K562 (cell line): ENCODE measurements around the gene STPG4. TPM values are rescaled to one million over a fixed set of nuclear protein-coding genes. Genes with fewer than 3 reads are reported as not detected.

Source experiments
- ATAC-seq: fragments of 200-7000 bp; cut with Tn5 transposase; 3 replicates; pipeline ENCODE4 v1.9.1; 2020; ENCODE audit warnings: moderate library complexity
- BruUV-seq: library from RNA; stranded (reverse); fragments of 400-500 nt; replicated peaks from 2 replicates; lab custom pipeline; 2021; lab: Mats Ljungman, UMichigan
- CTCF ChIA-PET: fragments of 300-600 bp; formaldehyde crosslinking; extraction: SDS; loops from one replicate; lab custom pipeline; 2021; ENCODE audit warnings: low intra/inter-chr PET ratio; lab: Yijun Ruan, JAX
- POLR2A ChIA-PET: fragments of 300-600, 350-650 bp; sonication (Branson Sonifier 250); formaldehyde crosslinking; extraction: SDS; loops from one replicate; lab custom pipeline; 2021; ENCODE audit warnings: antibody characterized with exemption, inconsistent platforms; lab: Yijun Ruan, JAX
- DNase-seq, 4 experiments: peaks; one replicate each; pipeline versions ENCODE4 v3.0.0 to v3.0.0-alpha.2; 2011 to 2018; ENCODE audit warnings: low spot score in 3 of 4, mixed read lengths in 3 of 4; ENCODE audit errors: extremely low read depth in 1 of 4
- FAIRE-seq: peaks from 2 replicates; lab custom pipeline; 2011; peaks lifted over from hg19 to GRCh38; lab: Jason Lieb, UNC
- H2AFZ ChIP-seq: 2 replicates; pipeline ENCODE4 v1.6.0; 2011; ENCODE audit warnings: low read depth, low read length, control low read depth, inconsistent platforms
- H3K27ac ChIP-seq: fragments of 200-600 bp; 3 replicates; pipeline ENCODE4 v1.8.0; 2011; ENCODE audit warnings: low read depth, mild to moderate bottlenecking, control low read depth, inconsistent platforms, low read length, moderate library complexity, mixed read lengths; ENCODE audit errors: extremely low read depth
- H3K27me3 ChIP-seq, 2 experiments: fragments of 300-600 bp in 1 of 2; 2 replicates in 1 of 2; 3 replicates in 1 of 2; pipeline versions ENCODE4 v1.6.0 to v1.8.0; 2011; ENCODE audit warnings: inconsistent platforms in 2 of 2, low read length in 2 of 2, mild to moderate bottlenecking in 1 of 2, mixed read lengths in 1 of 2, moderate library complexity in 1 of 2; ENCODE audit not compliant: control insufficient read depth in 2 of 2, insufficient read depth in 2 of 2
- H3K36me3 ChIP-seq: fragments of 300-600 bp; 3 replicates; pipeline ENCODE4 v1.8.0; 2011; ENCODE audit warnings: mild to moderate bottlenecking, low read length, inconsistent platforms; ENCODE audit not compliant: control insufficient read depth, insufficient read depth
- H3K4me1 ChIP-seq, 2 experiments: fragments of 200-600 bp in 1 of 2; replicated peaks in 1 of 2; 2 replicates in 1 of 2; 3 replicates in 1 of 2; pipeline versions ENCODE4 v1.5.1 to v1.8.0; 2011; ENCODE audit warnings: inconsistent platforms in 2 of 2, low read length in 2 of 2, mild to moderate bottlenecking in 1 of 2, mixed read lengths in 1 of 2, moderate library complexity in 1 of 2; ENCODE audit not compliant: control insufficient read depth in 2 of 2, insufficient read depth in 2 of 2
- H3K4me2 ChIP-seq: 2 replicates; pipeline ENCODE4 v1.6.1; 2011; ENCODE audit warnings: low read length, control low read depth, inconsistent platforms, mixed read lengths; ENCODE audit not compliant: insufficient read depth
- H3K4me3 ChIP-seq: fragments of 200-600 bp; sonication (generic), shearing (Covaris generic); 2 replicates; pipeline ENCODE4 v1.5.1; 2016; ENCODE audit warnings: control low read depth, inconsistent platforms
- H3K79me2 ChIP-seq: fragments of 200-600 bp; 3 replicates; pipeline ENCODE4 v1.8.0; 2011; ENCODE audit warnings: low read length, inconsistent platforms; ENCODE audit not compliant: control insufficient read depth, insufficient read depth
- H3K9ac ChIP-seq, 2 experiments: 2 replicates each; pipeline versions ENCODE4 v1.6.0 to v1.6.1; 2011; ENCODE audit warnings: low read depth in 2 of 2, low read length in 2 of 2, control low read depth in 1 of 2, inconsistent platforms in 1 of 2, mild to moderate bottlenecking in 1 of 2, mixed read lengths in 1 of 2; ENCODE audit not compliant: insufficient read depth in 1 of 2
- H3K9me1 ChIP-seq: one replicate; pipeline ENCODE4 v1.6.0; 2011; ENCODE audit warnings: inconsistent platforms, mild to moderate bottlenecking, low read length, moderate library complexity; ENCODE audit not compliant: control insufficient read depth, insufficient read depth
- H3K9me3 ChIP-seq: replicated peaks from 2 replicates; pipeline ENCODE4 v1.5.1; 2011; ENCODE audit warnings: low read depth, low read length, inconsistent platforms; ENCODE audit not compliant: control insufficient read depth, insufficient read depth
- H4K20me1 ChIP-seq: replicated peaks from 2 replicates; pipeline ENCODE4 v1.6.1; 2011; ENCODE audit warnings: low read length, inconsistent platforms, mixed read lengths; ENCODE audit not compliant: control insufficient read depth, insufficient read depth
- CBX2 ChIP-seq: fragments of 200-600 bp; sonication (generic); IDR thresholded peaks from one replicate; pipeline ENCODE4 v1.6.1; 2012; ENCODE audit warnings: mild to moderate bottlenecking, low read length, inconsistent platforms; ENCODE audit not compliant: insufficient read depth, poor library complexity, severe bottlenecking
- CEBPB ChIP-seq: fragments of 450-650 bp; IDR thresholded peaks from 2 replicates; pipeline ENCODE4 v1.6.1; 2016; ENCODE audit warnings: missing genetic modification characterization, missing compliant biosample characterization
- DMBX1 ChIP-seq: fragments of 250-450 bp; sonication (Bioruptor Pico); IDR thresholded peaks from 2 replicates; pipeline ENCODE4 v1.8.0; 2022; ENCODE audit warnings: inconsistent platforms, mild to moderate bottlenecking, moderate library complexity, borderline replicate concordance
- MEF2D ChIP-seq: conservative IDR thresholded peaks from 2 replicates; pipeline ENCODE4 v1.6.1; 2016; ENCODE audit warnings: low read depth, missing genetic modification characterization, missing compliant biosample characterization
- MIER1 ChIP-seq: fragments of 450-650 bp; IDR thresholded peaks from 2 replicates; pipeline ENCODE4 v1.6.1; 2016; ENCODE audit warnings: antibody characterized with exemption, mild to moderate bottlenecking, low read depth
- MNT ChIP-seq, 2 experiments: fragments of 450-650 bp; conservative IDR thresholded peaks; 2 replicates each; pipeline ENCODE4 v1.6.1; 2017; ENCODE audit warnings: mild to moderate bottlenecking in 2 of 2, moderate library complexity in 2 of 2
- MTA3 ChIP-seq: fragments of 450-650 bp; formaldehyde crosslinking; IDR thresholded peaks from 2 replicates; pipeline ENCODE4 v1.6.1; 2017; ENCODE audit warnings: mild to moderate bottlenecking, borderline replicate concordance
- SRSF1 ChIP-seq: fragments of 200-400 bp; formaldehyde crosslinking; IDR thresholded peaks from 2 replicates; pipeline ENCODE4 v1.6.1; 2017; ENCODE audit warnings: mild to moderate bottlenecking, low read depth, low read length, moderate library complexity
- ZNF780A ChIP-seq: fragments of 250-450 bp; sonication (Bioruptor Pico); IDR thresholded peaks from 2 replicates; pipeline ENCODE4 v1.5.0; 2021; ENCODE audit warnings: mild to moderate bottlenecking
- WGBS: fragments of 100-300 bp; shearing (Covaris generic); methylation state at CpG from one replicate; pipeline ENCODE4 v1.1.6; 2016; ENCODE audit warnings: low coverage, mixed read lengths; ENCODE audit not compliant: insufficient coverage; ENCODE audit errors: missing lambda C conversion rate; 5-methylcytosine and 5-hydroxymethylcytosine counted together
- in situ Hi-C: fragments of 300-500 bp; cut with MboI; formaldehyde crosslinking; loops from 4 replicates; pipeline ENCODE4 v1.15.0; 2018; ENCODE audit warnings: inconsistent platforms, mixed read lengths
- intact Hi-C: fragments of 100-400 bp; cut with micrococcal nuclease; formaldehyde crosslinking; loops from 2 replicates; pipeline ENCODE4 v1.14.2; 2022
- polyA plus RNA-seq, 8 experiments: library from polyadenylated mRNA; depleted of rRNA in 4 of 8; stranded (reverse) in 5 of 8; unstranded in 3 of 8; fragments of >200 nt; fragmentation: Nextera tagmentation in 2 of 8; fragmentation: Illumina TruSeq in 1 of 8; extraction: Ambion mirVana in 2 of 8; extraction: Trizol in 1 of 8; gene quantifications; 2 replicates each; pipeline versions ENCODE4 v1.2.1 to v1.2.3, GENCODE V29; 2011 to 2014; ENCODE audit warnings: inconsistent platforms in 1 of 8, missing spikeins in 1 of 8
- total RNA-seq, 7 experiments: library from RNA; depleted of rRNA in 6 of 7; stranded (reverse); fragments of >200 nt in 6 of 7; fragmentation: Illumina TruSeq in 2 of 7; extraction: Trizol in 2 of 7; gene quantifications; 2 replicates each; pipeline versions ENCODE4 v1.2.1 to v1.2.3, GENCODE V29; 2011 to 2021; ENCODE audit warnings: low replicate concordance in 1 of 7

The STPG4 gene
- total and polyA plus RNA-seq, 9 of the 15 experiments (the other 6 are each of a cell fraction or from before 2014, with no cell fraction given), result 0.10 to 0.68 (median 0.22) TPM; not detected in 6

DNA sequence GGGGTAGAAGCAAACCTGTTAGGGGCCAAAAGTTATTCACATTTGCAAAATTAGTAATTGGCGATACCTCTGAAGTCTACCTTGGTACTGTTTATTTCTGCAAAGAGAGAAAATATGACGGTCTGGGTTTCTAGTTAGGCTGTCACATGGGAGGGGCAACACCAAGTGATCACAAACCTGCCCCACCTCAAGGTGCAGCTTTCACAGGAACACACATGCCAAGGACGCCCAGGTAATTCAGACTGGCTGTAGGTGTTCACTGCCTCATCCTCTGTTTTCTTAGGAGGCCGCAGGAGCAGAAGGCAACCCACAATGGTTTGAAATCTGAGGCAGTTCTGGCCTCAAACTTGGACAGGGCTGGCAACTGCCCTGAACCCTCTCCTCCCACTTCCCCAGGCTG lies 56.2 kb downstream of the STPG4 start:
- Histone ChIP-seq H4K20me1 (no peaks in the 10 kb centered on the region), H3K27me3 (no peaks in the 10 kb centered on the region), H3K4me1 (no peaks in the 10 kb centered on the region; a peak in 1 of 5 replicates), H3K9ac (no peak overlapping the region), H3K36me3 (no peaks in the 10 kb centered on the region), H3K79me2 (no peaks in the 10 kb centered on the region), H3K4me3 (no peak overlapping the region), H3K27ac (no peak overlapping the region), H3K9me3 (no peaks in the 10 kb centered on the region), H3K9me1 (no peaks in the 10 kb centered on the region), H2AFZ (0 out of 2 replicates have a peak overlapping the region, but pooled peaks have one; percentile 14), H3K4me2 (no peak overlapping the region)
- no peak for TF ChIP-seq MTA3
- TF ChIP-seq CEBPB (tag), result no peak
- TF ChIP-seq MNT (conservative IDR thresholded peaks at IDR 0.05), result no peak
- TF ChIP-seq SRSF1, result no peak
- TF ChIP-seq MIER1, result no peak
- TF ChIP-seq MEF2D (tag), result no peak
- no peak for TF ChIP-seq CBX2
- no peak for TF ChIP-seq ZNF780A
- TF ChIP-seq DMBX1 (CRISPR knock-in tag), result no peak
- CTCF ChIA-PET, result no interaction called here
- no TSS peak for BruUV-seq
- POLR2A ChIA-PET, result interaction anchor here (1.1 kb wide), 1 partner anchor 15 kb away, joined by 3 read pairs; no protein-coding TSS in a partner anchor
- ATAC-seq (no peak), FAIRE-seq (no peak), DNase-seq (no peak)
- in situ Hi-C loops, result no loop called here
- WGBS, result 46% methylated on average over 4 of the region's 4 CpGs
- intact Hi-C loops, result no loop called here
